ENCODE measurements around the gene RPUSD1.
"Not testable (repeated sequence)": the region's sequence is repeated elsewhere in the genome, so short reads cannot be mapped to it uniquely, and the experiment has no call there.

Gene RPUSD1

GRCh38 chr16:787978-788398 lies at the start of gene RPUSD1:
Gene RPUSD1 (minus strand): TSS chr16:788381. CDS start chr16:787737, 644 bp downstream.
- DNase-seq = no peak

GRCh38 chr16:836822-837221 lies 48.6 kb upstream of the RPUSD1 start:
- DNase-seq = not testable (repeated sequence)

GRCh38 chr16:836221-836620 lies 48.0 kb upstream of the RPUSD1 start:
- DNase-seq = no peak

GRCh38 chr16:835373-835772 lies 47.2 kb upstream of the RPUSD1 start:
- no peak for DNase-seq

- no peak for DNase-seq
These were observed 45.2 kb upstream of the RPUSD1 start for GRCh38 chr16:833411-833810.

- DNase-seq = no peak
These were observed 44.6 kb upstream of the RPUSD1 start for GRCh38 chr16:832652-833336.

GRCh38 chr16:831571-832413 lies 43.6 kb upstream of the RPUSD1 start:
- no peak for DNase-seq

GRCh38 chr16:830871-831570 lies 42.8 kb upstream of the RPUSD1 start:
- no peak for DNase-seq

GRCh38 chr16:830107-830870 lies 42.1 kb upstream of the RPUSD1 start:
- DNase-seq = no peak

- no peak for DNase-seq
These were observed 40.7 kb upstream of the RPUSD1 start for GRCh38 chr16:828891-829290.

GRCh38 chr16:827513-827912 lies 39.3 kb upstream of the RPUSD1 start:
- no peak for DNase-seq

- DNase-seq = no peak
These were observed 37.3 kb upstream of the RPUSD1 start for GRCh38 chr16:825341-826061.

- DNase-seq = no peak
These were observed 36.4 kb upstream of the RPUSD1 start for GRCh38 chr16:824601-825000.

GRCh38 chr16:824194-824593 lies 36.0 kb upstream of the RPUSD1 start:
- DNase-seq = no peak

GRCh38 chr16:822909-823297 lies 34.7 kb upstream of the RPUSD1 start:
- no peak for DNase-seq

GRCh38 chr16:822174-822908 lies 34.2 kb upstream of the RPUSD1 start:
- no peak for DNase-seq

GRCh38 chr16:821751-822150 lies 33.6 kb upstream of the RPUSD1 start:
- DNase-seq = no peak

- DNase-seq = no peak
These were observed 32.6 kb upstream of the RPUSD1 start for GRCh38 chr16:820748-821147.

GRCh38 chr16:820044-820408 lies 31.8 kb upstream of the RPUSD1 start:
- not testable (repeated sequence) for DNase-seq

GRCh38 chr16:819336-820043 lies 31.3 kb upstream of the RPUSD1 start:
- peak; percentile 27 for DNase-seq

- DNase-seq = no peak
These were observed 30.4 kb upstream of the RPUSD1 start for GRCh38 chr16:818592-818991.

All from stimulated activated naive CD4-positive, alpha-beta T cell treated with Interleukin-2 at 50 U/mL for 16 hours (primary cell).